Measurements from ENCODE around the gene FSHR. TPM values are rescaled to one million over a fixed set of nuclear protein-coding genes. Genes with fewer than 3 reads are reported as not detected.

FSHR gene
- total and polyA plus RNA-seq, 2 donors, result not detected

- no peaks in the 10 kb centered on the region for H3K9me3 ChIP-seq (ENCODE audit: control insufficient read depth in 2 of 2, insufficient read depth in 1 of 2, low read length in 1 of 2)
- H3K27ac ChIP-seq (ENCODE audit: low read depth in 1 of 2, low read length in 1 of 2), result no peak overlapping the region
- H3K36me3 ChIP-seq (ENCODE audit: control insufficient read depth in 2 of 2, insufficient read depth in 2 of 2, low read length in 1 of 2), result no peaks in the 10 kb centered on the region
- H3K4me1 ChIP-seq (ENCODE audit: control insufficient read depth in 2 of 2, insufficient read depth in 2 of 2, low read length in 2 of 2), result no peaks in the 10 kb centered on the region
- no peak for DNase-seq (ENCODE audit: low read depth in 6 of 9, low spot score in 9 of 9)
- H3K27me3 ChIP-seq (ENCODE audit: control insufficient read depth in 2 of 2, insufficient read depth in 1 of 2, low read length in 1 of 2), result no peaks in the 10 kb centered on the region
- H3K4me3 ChIP-seq (ENCODE audit: low read length in 2 of 2), result no peak overlapping the region
- 90% methylated on average over 1 of the region's 1 CpG for WGBS
Measured at GRCh38 chr2:49102146-49102545, 52.2 kb downstream of the FSHR start.

- Histone ChIP-seq H3K4me1 (ENCODE audit: control insufficient read depth in 2 of 2, insufficient read depth in 2 of 2, low read length in 2 of 2) (no peaks in the 10 kb centered on the region), H3K27me3 (ENCODE audit: control insufficient read depth in 2 of 2, insufficient read depth in 1 of 2, low read length in 1 of 2) (no peaks in the 10 kb centered on the region), H3K4me3 (ENCODE audit: low read length in 2 of 2) (no peak overlapping the region), H3K27ac (ENCODE audit: low read depth in 1 of 2, low read length in 1 of 2) (no peak overlapping the region), H3K9me3 (ENCODE audit: control insufficient read depth in 2 of 2, insufficient read depth in 1 of 2, low read length in 1 of 2) (no peaks in the 10 kb centered on the region), H3K36me3 (ENCODE audit: control insufficient read depth in 2 of 2, insufficient read depth in 2 of 2, low read length in 1 of 2) (no peaks in the 10 kb centered on the region)
- no peak for DNase-seq (ENCODE audit: low read depth in 6 of 9, low spot score in 9 of 9)
- WGBS, result 62% methylated on average over 2 of the region's 2 CpGs
Measured at GRCh38 chr2:49080681-49081080, 73.6 kb downstream of the FSHR start.

DNA sequence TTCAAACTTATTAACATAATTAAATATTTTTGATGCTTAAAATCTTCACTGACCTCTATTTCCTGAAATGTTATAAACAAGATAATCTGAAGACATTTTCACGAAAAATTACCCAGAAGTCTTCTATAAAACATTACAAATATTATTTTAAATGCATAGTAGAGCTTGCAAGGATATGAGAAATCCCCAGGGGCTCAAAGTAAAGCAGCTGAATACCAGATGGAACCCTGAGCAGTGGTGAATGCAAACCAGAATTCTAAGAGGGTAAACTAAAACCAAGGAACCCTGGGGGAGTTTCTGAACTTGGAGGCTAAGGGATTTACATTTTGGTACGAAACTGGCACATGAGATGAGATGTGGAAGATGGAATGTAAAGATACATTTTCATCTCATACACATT, 83.6 kb downstream of the FSHR start:
- H3K36me3 ChIP-seq (ENCODE audit: control insufficient read depth in 2 of 2, insufficient read depth in 2 of 2, low read length in 1 of 2), result no peaks in the 10 kb centered on the region
- DNase-seq (ENCODE audit: low read depth in 6 of 9, low spot score in 9 of 9), result no peak
- H3K27me3 ChIP-seq (ENCODE audit: control insufficient read depth in 2 of 2, insufficient read depth in 1 of 2, low read length in 1 of 2), result no peaks in the 10 kb centered on the region
- no peak overlapping the region for H3K27ac ChIP-seq (ENCODE audit: low read depth in 1 of 2, low read length in 1 of 2)
- no peaks in the 10 kb centered on the region for H3K9me3 ChIP-seq (ENCODE audit: control insufficient read depth in 2 of 2, insufficient read depth in 1 of 2, low read length in 1 of 2)
- no peaks in the 10 kb centered on the region for H3K4me1 ChIP-seq (ENCODE audit: control insufficient read depth in 2 of 2, insufficient read depth in 2 of 2, low read length in 2 of 2)
- WGBS, result 63% methylated on average over 2 of the region's 2 CpGs
- no peak overlapping the region for H3K4me3 ChIP-seq (ENCODE audit: low read length in 2 of 2)

DNA sequence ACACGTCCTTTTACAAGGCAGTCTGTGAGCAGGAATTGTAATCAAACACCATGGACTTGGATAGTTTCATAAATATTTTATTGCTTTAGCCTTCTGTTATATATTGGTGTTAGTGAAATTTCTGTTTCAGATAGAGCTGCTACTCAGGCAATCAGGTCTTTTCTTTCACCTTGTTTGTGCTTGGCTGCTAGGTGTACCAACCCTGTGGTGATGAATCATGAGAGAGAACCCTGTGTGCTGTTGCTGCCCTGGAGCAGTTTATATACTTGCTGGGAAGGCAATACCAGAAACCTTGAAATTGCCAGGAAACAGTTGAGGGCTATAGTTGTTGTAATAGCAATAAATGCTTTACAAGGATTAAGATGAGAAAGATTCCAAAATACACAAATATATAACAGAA, 84.5 kb downstream of the FSHR start:
- H3K4me3 ChIP-seq (ENCODE audit: low read length in 2 of 2), result no peak overlapping the region
- no peaks in the 10 kb centered on the region for H3K36me3 ChIP-seq (ENCODE audit: control insufficient read depth in 2 of 2, insufficient read depth in 2 of 2, low read length in 1 of 2)
- no peaks in the 10 kb centered on the region for H3K4me1 ChIP-seq (ENCODE audit: control insufficient read depth in 2 of 2, insufficient read depth in 2 of 2, low read length in 2 of 2)
- no peaks in the 10 kb centered on the region for H3K9me3 ChIP-seq (ENCODE audit: control insufficient read depth in 2 of 2, insufficient read depth in 1 of 2, low read length in 1 of 2)
- H3K27ac ChIP-seq (ENCODE audit: low read depth in 1 of 2, low read length in 1 of 2), result no peak overlapping the region
- WGBS, result 83% methylated on average over 1 of the region's 1 CpG
- DNase-seq (ENCODE audit: low read depth in 6 of 9, low spot score in 9 of 9), result no peak
- H3K27me3 ChIP-seq (ENCODE audit: control insufficient read depth in 2 of 2, insufficient read depth in 1 of 2, low read length in 1 of 2), result no peaks in the 10 kb centered on the region

DNA sequence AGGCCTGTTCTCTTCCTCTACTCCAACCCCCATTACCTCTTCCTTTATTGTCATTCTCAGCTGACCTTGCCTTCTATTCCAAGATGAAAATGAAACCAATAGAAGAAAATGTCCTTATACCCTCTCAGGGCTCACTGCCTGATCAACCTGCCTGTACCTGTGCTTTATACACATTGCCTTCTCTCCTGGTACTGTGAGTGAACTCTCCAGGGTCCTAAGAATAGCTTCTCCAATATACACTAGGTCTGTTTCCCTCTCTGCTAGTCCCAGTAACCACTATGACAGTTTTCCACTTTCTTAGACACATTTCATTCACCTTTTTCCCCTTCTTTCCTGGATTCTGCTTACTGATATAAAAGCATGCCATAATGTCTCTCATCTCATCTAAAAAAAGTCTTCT, 85.7 kb downstream of the FSHR start:
- Histone ChIP-seq H3K4me3 (ENCODE audit: low read length in 2 of 2) (no peak overlapping the region), H3K27ac (ENCODE audit: low read depth in 1 of 2, low read length in 1 of 2) (no peak overlapping the region)
- no peak for DNase-seq (ENCODE audit: low read depth in 6 of 9, low spot score in 9 of 9)

GRCh38 chr2:49067971-49068370, 86.3 kb downstream of the FSHR start:
- Histone ChIP-seq H3K4me3 (ENCODE audit: low read length in 2 of 2) (no peak overlapping the region), H3K36me3 (ENCODE audit: control insufficient read depth in 2 of 2, insufficient read depth in 2 of 2, low read length in 1 of 2) (no peaks in the 10 kb centered on the region), H3K9me3 (ENCODE audit: control insufficient read depth in 2 of 2, insufficient read depth in 1 of 2, low read length in 1 of 2) (no peaks in the 10 kb centered on the region), H3K27ac (ENCODE audit: low read depth in 1 of 2, low read length in 1 of 2) (no peak overlapping the region), H3K27me3 (ENCODE audit: control insufficient read depth in 2 of 2, insufficient read depth in 1 of 2, low read length in 1 of 2) (no peaks in the 10 kb centered on the region), H3K4me1 (ENCODE audit: control insufficient read depth in 2 of 2, insufficient read depth in 2 of 2, low read length in 2 of 2) (no peaks in the 10 kb centered on the region)
- no peak for DNase-seq (ENCODE audit: low read depth in 6 of 9, low spot score in 9 of 9)
- 82% methylated on average over 2 of the region's 2 CpGs for WGBS

More for the DNA sequence above, 85.7 kb downstream of the FSHR start:
- no peaks in the 10 kb centered on the region for H3K4me1 ChIP-seq (ENCODE audit: control insufficient read depth in 2 of 2, insufficient read depth in 2 of 2, low read length in 2 of 2)
- no peaks in the 10 kb centered on the region for H3K27me3 ChIP-seq (ENCODE audit: control insufficient read depth in 2 of 2, insufficient read depth in 1 of 2, low read length in 1 of 2)
- H3K9me3 ChIP-seq (ENCODE audit: control insufficient read depth in 2 of 2, insufficient read depth in 1 of 2, low read length in 1 of 2), result no peaks in the 10 kb centered on the region
- H3K36me3 ChIP-seq (ENCODE audit: control insufficient read depth in 2 of 2, insufficient read depth in 2 of 2, low read length in 1 of 2), result no peaks in the 10 kb centered on the region

- no peaks in the 10 kb centered on the region for H3K4me1 ChIP-seq (ENCODE audit: control insufficient read depth in 2 of 2, insufficient read depth in 2 of 2, low read length in 2 of 2)
- H3K36me3 ChIP-seq (ENCODE audit: control insufficient read depth in 2 of 2, insufficient read depth in 2 of 2, low read length in 1 of 2), result no peaks in the 10 kb centered on the region
- peaks cover 0 to 5% of the 10 kb centered on the region in 2 donors for H3K9me3 ChIP-seq (ENCODE audit: control insufficient read depth in 2 of 2, insufficient read depth in 1 of 2, low read length in 1 of 2)
- WGBS, result 64% methylated on average over 2 of the region's 2 CpGs
- H3K4me3 ChIP-seq (ENCODE audit: low read length in 2 of 2), result no peak overlapping the region
- no peak for DNase-seq (ENCODE audit: low read depth in 6 of 9, low spot score in 9 of 9)
- no peak overlapping the region for H3K27ac ChIP-seq (ENCODE audit: low read depth in 1 of 2, low read length in 1 of 2)
- no peaks in the 10 kb centered on the region for H3K27me3 ChIP-seq (ENCODE audit: control insufficient read depth in 2 of 2, insufficient read depth in 1 of 2, low read length in 1 of 2)
Measured at GRCh38 chr2:49053156-49053555, 101.2 kb downstream of the FSHR start.

DNA sequence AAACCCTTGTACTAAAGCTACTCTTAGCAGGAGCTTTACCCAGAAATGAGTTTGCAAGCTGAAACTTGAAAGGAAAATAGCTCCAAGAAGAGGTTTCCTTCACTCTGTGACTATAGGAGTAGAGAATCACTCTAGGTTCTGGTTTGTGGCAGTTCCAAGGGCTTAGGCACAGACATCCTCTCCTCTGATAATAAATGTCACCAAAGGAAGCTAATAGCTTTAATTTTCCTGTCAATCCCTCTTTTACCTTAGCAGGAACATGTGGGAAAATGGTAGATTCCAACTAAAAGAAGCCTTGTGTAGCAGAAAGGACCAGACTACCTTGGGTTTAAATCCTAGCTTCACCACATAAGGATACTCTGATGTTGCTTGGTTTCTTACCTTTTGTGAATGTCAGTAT, 104.0 kb downstream of the FSHR start:
- Histone ChIP-seq H3K9me3 (ENCODE audit: control insufficient read depth in 2 of 2, insufficient read depth in 1 of 2, low read length in 1 of 2) (peaks cover 0 to 5% of the 10 kb centered on the region in 2 donors), H3K4me3 (ENCODE audit: low read length in 2 of 2) (no peak overlapping the region), H3K4me1 (ENCODE audit: control insufficient read depth in 2 of 2, insufficient read depth in 2 of 2, low read length in 2 of 2) (no peaks in the 10 kb centered on the region), H3K27ac (ENCODE audit: low read depth in 1 of 2, low read length in 1 of 2) (no peak overlapping the region), H3K36me3 (ENCODE audit: control insufficient read depth in 2 of 2, insufficient read depth in 2 of 2, low read length in 1 of 2) (no peaks in the 10 kb centered on the region), H3K27me3 (ENCODE audit: control insufficient read depth in 2 of 2, insufficient read depth in 1 of 2, low read length in 1 of 2) (no peaks in the 10 kb centered on the region)
- no peak for DNase-seq (ENCODE audit: low read depth in 6 of 9, low spot score in 9 of 9)

DNA sequence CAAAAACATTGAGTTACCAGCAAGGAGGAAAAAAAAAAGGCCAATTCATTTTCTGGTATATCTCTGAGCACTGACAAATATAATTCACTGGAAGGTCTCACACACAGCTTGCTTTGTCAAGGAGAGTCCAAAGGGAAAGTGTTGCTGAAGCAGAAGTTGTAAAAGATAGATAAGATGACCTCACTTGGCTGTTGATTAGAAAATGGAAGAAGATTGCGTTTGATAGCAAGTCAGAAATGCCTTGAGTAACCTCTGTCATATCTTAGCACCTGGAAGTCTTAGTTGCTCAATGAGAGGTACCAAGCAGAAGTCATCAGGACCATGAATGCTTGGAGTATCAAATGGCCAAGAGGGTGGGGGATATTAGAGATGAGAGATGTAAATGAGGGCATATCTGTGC, 105.2 kb downstream of the FSHR start:
- H3K4me3 ChIP-seq (ENCODE audit: low read length in 2 of 2), result no peak overlapping the region
- 91% methylated on average over 1 of the region's 1 CpG for WGBS
- H3K27me3 ChIP-seq (ENCODE audit: control insufficient read depth in 2 of 2, insufficient read depth in 1 of 2, low read length in 1 of 2), result no peaks in the 10 kb centered on the region
- DNase-seq (ENCODE audit: low read depth in 6 of 9, low spot score in 9 of 9), result no peak
- H3K4me1 ChIP-seq (ENCODE audit: control insufficient read depth in 2 of 2, insufficient read depth in 2 of 2, low read length in 2 of 2), result no peaks in the 10 kb centered on the region
- no peaks in the 10 kb centered on the region for H3K36me3 ChIP-seq (ENCODE audit: control insufficient read depth in 2 of 2, insufficient read depth in 2 of 2, low read length in 1 of 2)
- H3K9me3 ChIP-seq (ENCODE audit: control insufficient read depth in 2 of 2, insufficient read depth in 1 of 2, low read length in 1 of 2), result peaks cover 0 to 1% of the 10 kb centered on the region in 2 donors
- H3K27ac ChIP-seq (ENCODE audit: low read depth in 1 of 2, low read length in 1 of 2), result no peak overlapping the region

- Histone ChIP-seq H3K4me3 (ENCODE audit: low read length in 2 of 2) (no peak overlapping the region), H3K9me3 (ENCODE audit: control insufficient read depth in 2 of 2, insufficient read depth in 1 of 2, low read length in 1 of 2) (no peaks in the 10 kb centered on the region), H3K36me3 (ENCODE audit: control insufficient read depth in 2 of 2, insufficient read depth in 2 of 2, low read length in 1 of 2) (no peaks in the 10 kb centered on the region), H3K4me1 (ENCODE audit: control insufficient read depth in 2 of 2, insufficient read depth in 2 of 2, low read length in 2 of 2) (no peaks in the 10 kb centered on the region), H3K27ac (ENCODE audit: low read depth in 1 of 2, low read length in 1 of 2) (no peak overlapping the region), H3K27me3 (ENCODE audit: control insufficient read depth in 2 of 2, insufficient read depth in 1 of 2, low read length in 1 of 2) (no peaks in the 10 kb centered on the region)
- 37% methylated on average over 1 of the region's 1 CpG for WGBS
- DNase-seq (ENCODE audit: low read depth in 6 of 9, low spot score in 9 of 9), result no peak
Measured at GRCh38 chr2:49045083-49045482, 109.2 kb downstream of the FSHR start.
